Measurements from ENCODE around the gene PLIN4.
A peak's percentile ranks its signal among the peaks of the same experiment; 100 is the strongest.
"Not testable (repeated sequence)": the region's sequence is repeated elsewhere in the genome, so short reads cannot be mapped to it uniquely, and the experiment has no call there.

PLIN4 gene

GRCh38 chr19:4547303-4548237 is 29.3 kb upstream of the PLIN4 start:
- Histone ChIP-seq H3K4me2 (ENCODE audit: low read length) (no peak overlapping the region), H3K27ac (ENCODE audit: low read depth, low read length) (no peak overlapping the region), H3K79me2 (ENCODE audit: control insufficient read depth, low read length) (no peaks in the 10 kb centered on the region), H3K4me1 (ENCODE audit: control insufficient read depth, low read length) (no peaks in the 10 kb centered on the region), H3K9me3 (ENCODE audit: control insufficient read depth, insufficient read depth, low read length) (no peaks in the 10 kb centered on the region), H3K9me2 (replicated peaks; ENCODE audit: control insufficient read depth, low read length) (no peaks in the 10 kb centered on the region), H3K36me3 (ENCODE audit: control insufficient read depth, low read length) (no peaks in the 10 kb centered on the region), H4K20me1 (ENCODE audit: control insufficient read depth, insufficient read depth, low read depth, low read length) (no peaks in the 10 kb centered on the region), H3K27me3 (ENCODE audit: control insufficient read depth, low read length) (no peaks in the 10 kb centered on the region), H3K4me3 (ENCODE audit: low read length) (no peak overlapping the region), H3F3A (ENCODE audit: control insufficient read depth, insufficient read depth) (no peaks in the 10 kb centered on the region)
- peak; percentile 56 for TF ChIP-seq CTCF (IDR thresholded peaks at IDR 0.05; ENCODE audit: low read depth, low read length, poor library complexity, severe bottlenecking)
- TF ChIP-seq EZH2phosphoT487 (IDR thresholded peaks at IDR 0.05; ENCODE audit: borderline replicate concordance, low read length) = no peak

GRCh38 chr19:4543842-4544647 is 25.8 kb upstream of the PLIN4 start:
- Histone ChIP-seq H3K27me3 (ENCODE audit: control insufficient read depth, low read length) (no peaks in the 10 kb centered on the region), H3F3A (ENCODE audit: control insufficient read depth, insufficient read depth) (no peaks in the 10 kb centered on the region), H3K9me3 (ENCODE audit: control insufficient read depth, insufficient read depth, low read length) (peaks cover 4% of the 10 kb centered on the region; the same call in 1 of the 2 replicates), H3K79me2 (ENCODE audit: control insufficient read depth, low read length) (no peaks in the 10 kb centered on the region), H3K9me2 (replicated peaks; ENCODE audit: control insufficient read depth, low read length) (no peaks in the 10 kb centered on the region), H3K36me3 (ENCODE audit: control insufficient read depth, low read length) (no peaks in the 10 kb centered on the region), H3K4me2 (ENCODE audit: low read length) (no peak overlapping the region), H4K20me1 (ENCODE audit: control insufficient read depth, insufficient read depth, low read depth, low read length) (no peaks in the 10 kb centered on the region), H3K4me1 (ENCODE audit: control insufficient read depth, low read length) (peaks cover 11% of the 10 kb centered on the region), H3K4me3 (ENCODE audit: low read length) (no peak overlapping the region), H3K27ac (ENCODE audit: low read depth, low read length) (no peak overlapping the region)
- TF ChIP-seq EZH2phosphoT487 (IDR thresholded peaks at IDR 0.05; ENCODE audit: borderline replicate concordance, low read length) (no peak), CTCF (IDR thresholded peaks at IDR 0.05; ENCODE audit: low read depth, low read length, poor library complexity, severe bottlenecking) (no peak)

- Histone ChIP-seq H3F3A (ENCODE audit: control insufficient read depth, insufficient read depth) (no peaks in the 10 kb centered on the region), H3K4me2 (ENCODE audit: low read length) (no peak overlapping the region), H3K9me2 (replicated peaks; ENCODE audit: control insufficient read depth, low read length) (no peaks in the 10 kb centered on the region), H3K4me1 (ENCODE audit: control insufficient read depth, low read length) (peaks cover 11% of the 10 kb centered on the region), H3K9me3 (ENCODE audit: control insufficient read depth, insufficient read depth, low read length) (peaks cover 4% of the 10 kb centered on the region; the same call in 1 of the 2 replicates), H3K27me3 (ENCODE audit: control insufficient read depth, low read length) (no peaks in the 10 kb centered on the region), H4K20me1 (ENCODE audit: control insufficient read depth, insufficient read depth, low read depth, low read length) (no peaks in the 10 kb centered on the region), H3K79me2 (ENCODE audit: control insufficient read depth, low read length) (no peaks in the 10 kb centered on the region), H3K27ac (ENCODE audit: low read depth, low read length) (no peak overlapping the region), H3K36me3 (ENCODE audit: control insufficient read depth, low read length) (no peaks in the 10 kb centered on the region), H3K4me3 (ENCODE audit: low read length) (no peak overlapping the region)
- TF ChIP-seq CTCF (IDR thresholded peaks at IDR 0.05; ENCODE audit: low read depth, low read length, poor library complexity, severe bottlenecking) (no peak), EZH2phosphoT487 (IDR thresholded peaks at IDR 0.05; ENCODE audit: borderline replicate concordance, low read length) (no peak)
Observed at GRCh38 chr19:4542896-4543841, 24.9 kb upstream of the PLIN4 start.

GRCh38 chr19:4541806-4542145 is 23.5 kb upstream of the PLIN4 start:
- not testable (repeated sequence) for H3K36me3 ChIP-seq (ENCODE audit: control insufficient read depth, low read length); H3K79me2 ChIP-seq (ENCODE audit: control insufficient read depth, low read length); H3F3A ChIP-seq (ENCODE audit: control insufficient read depth, insufficient read depth); H3K9me3 ChIP-seq (ENCODE audit: control insufficient read depth, insufficient read depth, low read length); H3K27me3 ChIP-seq (ENCODE audit: control insufficient read depth, low read length); H3K27ac ChIP-seq (ENCODE audit: low read depth, low read length); H3K4me2 ChIP-seq (ENCODE audit: low read length); H3K9me2 ChIP-seq (replicated peaks; ENCODE audit: control insufficient read depth, low read length); H3K4me3 ChIP-seq (ENCODE audit: low read length); H4K20me1 ChIP-seq (ENCODE audit: control insufficient read depth, insufficient read depth, low read depth, low read length)
- H3K4me1 ChIP-seq (ENCODE audit: control insufficient read depth, low read length) = peaks cover 11% of the 10 kb centered on the region
